Activated CD8-positive, alpha-beta T cell treated with anti-CD3 and anti-CD28 coated beads, Interleukin-2, amount 10 ng/mL, durations not matched to agents 7 days and 5 days (primary cell): ENCODE results near the gene GNS. TPM values are rescaled to one million over a fixed set of nuclear protein-coding genes. Genes with fewer than 3 reads are reported as not detected.

Experiments used
- ATAC-seq: fragments of 150-1000 bp; cut with Tn5 transposase; one replicate; pipeline ENCODE4 v1.10.0; 2021; ENCODE audit warnings: moderate library complexity
- CTCF ChIA-PET: fragments of 350-600 bp; sonication (Branson Sonifier 250); formaldehyde crosslinking; loops from one replicate; lab custom pipeline; 2021; ENCODE audit warnings: antibody characterized with exemption; lab: Charles Lee
- POLR2A ChIA-PET: fragments of 350-600 bp; sonication (Branson Sonifier 250); formaldehyde crosslinking; loops from one replicate; lab custom pipeline; 2021; ENCODE audit warnings: antibody characterized with exemption; lab: Charles Lee
- DNase-seq: peaks from one replicate; pipeline ENCODE4 v3.0.0-alpha.2; 2020
- H3K27ac Mint-ChIP-seq: one replicate; pipeline ENCODE4 v1.8.0; 2021; ENCODE audit warnings: mild to moderate bottlenecking, mixed read lengths
- H3K27me3 Mint-ChIP-seq: one replicate; pipeline ENCODE4 v1.8.0; 2021; ENCODE audit warnings: low read depth, mixed read lengths
- H3K36me3 Mint-ChIP-seq: one replicate; pipeline ENCODE4 v1.8.0; 2021; ENCODE audit warnings: low read depth, mixed read lengths
- H3K4me1 Mint-ChIP-seq: one replicate; pipeline ENCODE4 v1.8.0; 2021; ENCODE audit warnings: low read depth, mixed read lengths
- H3K4me3 Mint-ChIP-seq: one replicate; pipeline ENCODE4 v1.8.0; 2021; ENCODE audit warnings: mild to moderate bottlenecking, mixed read lengths
- H3K9me3 Mint-ChIP-seq: one replicate; pipeline ENCODE4 v1.8.0; 2022; ENCODE audit warnings: mixed read lengths; ENCODE audit not compliant: insufficient read depth
- total RNA-seq, 2 experiments: library from RNA; stranded (reverse); gene quantifications; one replicate each; pipeline ENCODE4 v1.2.3, GENCODE V29; 2021

Gene GNS
- total RNA-seq, 2 experiments from 2014 or later: 22.1 to 23.2 TPM

DNA sequence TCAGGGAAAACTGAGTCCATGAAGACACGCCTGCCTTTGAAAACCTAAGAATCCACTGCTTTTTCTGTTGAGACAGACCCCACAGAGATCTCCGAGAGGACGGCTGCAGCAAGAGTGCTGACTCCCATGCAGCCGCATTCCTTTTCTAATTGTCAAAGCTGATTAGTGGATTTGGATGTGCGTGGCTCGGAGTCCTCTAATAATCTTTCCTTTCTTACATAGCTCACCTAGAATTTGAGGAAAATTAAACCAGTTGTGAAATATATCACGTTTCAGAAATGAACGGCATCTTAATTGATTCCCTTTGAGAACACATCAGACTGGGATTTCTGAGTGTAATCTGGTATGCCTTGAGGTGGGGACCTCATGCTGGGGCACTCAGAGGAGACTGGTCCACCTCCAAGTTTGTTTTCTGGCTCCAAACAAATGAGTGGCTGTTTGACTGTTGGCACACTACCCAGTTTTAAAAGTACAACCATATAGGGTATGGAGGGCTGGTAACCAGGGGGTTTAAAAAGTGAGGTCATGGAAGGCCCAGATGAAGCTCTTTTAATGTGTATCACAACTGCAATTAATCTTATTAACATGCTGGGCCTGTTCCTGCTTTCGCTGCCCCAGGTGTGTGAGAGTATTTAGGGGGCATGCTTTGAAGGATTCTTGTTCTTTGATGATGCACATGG lies 85.6 kb downstream of the GNS start:
- ATAC-seq (no peak), DNase-seq (no peak)
- CTCF ChIA-PET: interaction anchor here (1.2 to 2.1 kb wide), 4 partner anchors 8 to 125 kb away, joined by 3 to 8 read pairs (median 6); no protein-coding TSS in a partner anchor
- no peaks in the 10 kb centered on the region for H3K27me3 Mint-ChIP-seq
- H3K27ac Mint-ChIP-seq: peak overlapping the region; percentile 86
- H3K36me3 Mint-ChIP-seq: peaks cover 27% of the 10 kb centered on the region
- H3K9me3 Mint-ChIP-seq: no peaks in the 10 kb centered on the region
- POLR2A ChIA-PET: interaction anchor here (0.8 to 0.9 kb wide), 2 partner anchors 10 to 12 kb away, joined by 3 read pairs; no protein-coding TSS in a partner anchor
- peak overlapping the region; percentile 54 for H3K4me3 Mint-ChIP-seq
- H3K4me1 Mint-ChIP-seq: peaks cover 89% of the 10 kb centered on the region

DNA sequence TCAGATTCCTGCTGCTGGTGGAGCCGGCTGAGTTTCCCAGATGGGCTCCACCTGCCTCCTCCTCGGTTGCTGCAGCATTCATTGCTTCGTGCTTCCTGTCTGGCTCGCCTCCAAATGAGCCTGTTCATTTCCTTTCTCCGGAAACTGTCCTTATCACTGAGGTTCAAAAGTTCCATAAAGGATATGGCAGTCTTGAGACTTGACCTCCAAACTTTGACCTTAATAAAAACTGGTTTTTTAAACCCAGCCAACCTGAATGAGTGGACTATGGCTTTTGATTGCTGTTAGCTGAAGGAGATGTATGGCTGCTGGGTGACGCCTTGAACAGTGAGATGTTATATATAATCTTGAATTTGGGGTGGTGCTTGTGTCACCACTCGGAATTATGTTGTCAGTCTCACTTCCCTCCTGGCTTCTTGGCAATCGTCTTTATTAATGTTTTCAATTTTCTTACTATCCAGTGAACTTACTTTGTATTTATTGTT lies 86.2 kb downstream of the GNS start:
- H3K27me3 Mint-ChIP-seq: no peaks in the 10 kb centered on the region
- H3K4me1 Mint-ChIP-seq: peaks cover 89% of the 10 kb centered on the region
- peak overlapping the region; percentile 86 for H3K27ac Mint-ChIP-seq
- DNase-seq: no peak
- no peak for ATAC-seq
- CTCF ChIA-PET: interaction anchor here (1.0 to 2.1 kb wide), 4 partner anchors 10 to 124 kb away, joined by 3 to 8 read pairs (median 6); no protein-coding TSS in a partner anchor
- H3K9me3 Mint-ChIP-seq: no peaks in the 10 kb centered on the region
- peak overlapping the region; percentile 54 for H3K4me3 Mint-ChIP-seq
- POLR2A ChIA-PET: no interaction called here
- peaks cover 28% of the 10 kb centered on the region for H3K36me3 Mint-ChIP-seq

DNA sequence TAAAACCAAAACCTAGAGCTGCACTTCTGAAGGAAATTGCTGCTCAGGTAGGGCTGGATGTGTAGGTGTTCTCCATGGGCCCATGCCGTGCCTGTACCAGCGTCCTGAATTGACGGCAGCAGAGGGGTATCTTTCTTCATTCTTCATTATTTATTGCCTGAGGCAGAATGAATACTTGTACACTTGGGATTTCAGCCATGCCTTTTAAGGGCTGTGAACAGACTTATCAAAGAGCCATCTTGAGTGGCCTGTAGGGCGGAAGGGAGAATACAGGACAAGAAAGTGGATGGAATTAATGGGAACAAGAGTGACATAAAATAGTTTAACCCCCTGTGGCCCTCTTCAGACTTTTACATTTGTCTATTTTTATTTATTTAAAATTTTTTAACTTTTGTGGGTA lies 87.5 kb downstream of the GNS start:
- CTCF ChIA-PET: no interaction called here
- Mint-ChIP-seq H3K9me3 (no peaks in the 10 kb centered on the region), H3K27ac (peak overlapping the region; percentile 98), H3K4me1 (peaks cover 89% of the 10 kb centered on the region), H3K4me3 (peak overlapping the region; percentile 87), H3K36me3 (peaks cover 30% of the 10 kb centered on the region), H3K27me3 (no peaks in the 10 kb centered on the region)
- DNase-seq (no peak), ATAC-seq (no peak)
- POLR2A ChIA-PET: no interaction called here

DNA sequence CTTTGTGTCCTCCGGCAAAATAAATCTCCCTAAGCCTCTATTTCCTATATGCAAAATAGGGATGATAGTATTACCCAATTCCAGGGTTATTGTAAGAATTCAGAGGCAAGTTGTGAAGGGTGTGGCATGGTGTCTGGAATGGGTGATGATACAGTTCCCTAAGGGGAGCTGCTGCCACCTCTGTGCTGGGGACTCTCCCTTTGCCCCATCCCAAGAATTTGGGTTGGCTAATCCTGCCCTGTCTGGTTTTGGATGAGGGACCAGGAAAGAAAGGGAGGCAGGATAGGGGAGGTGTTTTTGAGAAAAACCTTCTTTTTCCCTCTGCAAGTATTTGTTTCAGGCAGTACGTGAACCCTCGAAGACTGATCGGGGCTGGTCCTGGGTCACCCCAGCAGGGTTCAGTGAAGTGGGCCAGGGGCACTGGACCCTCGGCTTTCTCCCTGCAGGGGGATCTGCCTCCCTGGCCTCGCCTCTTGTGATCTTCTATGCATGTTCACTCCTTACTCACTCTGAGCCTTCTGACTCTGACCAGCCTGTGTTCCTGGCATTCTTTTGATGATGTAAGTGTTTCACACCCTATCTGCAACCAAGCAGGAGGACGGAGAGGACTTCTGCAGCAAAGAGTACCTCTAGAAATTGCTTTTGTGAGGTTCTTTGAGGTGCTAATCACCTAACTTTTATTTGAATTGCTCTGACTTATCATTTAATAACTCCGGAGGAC lies 88.1 kb downstream of the GNS start:
- Mint-ChIP-seq H3K9me3 (no peaks in the 10 kb centered on the region), H3K27me3 (no peaks in the 10 kb centered on the region), H3K36me3 (peaks cover 32% of the 10 kb centered on the region), H3K4me3 (peak overlapping the region; percentile 87), H3K4me1 (peaks cover 90% of the 10 kb centered on the region), H3K27ac (peak overlapping the region; percentile 98)
- POLR2A ChIA-PET: interaction anchor here (3.7 kb wide), 1 partner anchor 10 kb away, joined by 71 read pairs; no protein-coding TSS in a partner anchor
- peak; percentile 39 for DNase-seq
- ATAC-seq: no peak
- CTCF ChIA-PET: interaction anchor here (2.8 to 4.2 kb wide), 3 partner anchors 9 to 122 kb away, joined by 10 to 54 read pairs (median 41); no protein-coding TSS in a partner anchor

DNA sequence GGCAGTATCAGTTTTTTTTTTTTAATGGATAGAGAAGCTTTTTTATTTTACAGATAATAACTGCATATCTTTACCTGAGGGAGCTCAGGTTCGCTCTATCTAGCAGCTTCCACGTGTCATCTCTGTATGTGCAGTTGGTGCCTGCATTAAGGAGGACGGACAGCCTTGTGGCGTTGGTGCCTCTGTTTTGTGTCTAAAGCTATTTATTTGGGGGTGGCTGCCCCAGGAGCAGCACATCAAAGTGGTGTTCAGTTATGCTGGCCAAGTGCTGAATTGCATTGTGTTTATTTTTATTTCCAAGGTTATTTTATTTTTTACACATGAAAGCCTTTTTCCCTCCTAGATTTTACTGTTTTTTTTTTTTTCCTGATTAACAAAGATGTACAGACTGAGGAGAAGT lies 89.2 kb downstream of the GNS start:
- no peak for ATAC-seq
- Mint-ChIP-seq H3K4me3 (peak overlapping the region; percentile 87), H3K4me1 (peaks cover 90% of the 10 kb centered on the region), H3K9me3 (no peaks in the 10 kb centered on the region), H3K27me3 (no peaks in the 10 kb centered on the region), H3K36me3 (peaks cover 28% of the 10 kb centered on the region), H3K27ac (peak overlapping the region; percentile 98)
- ChIA-PET CTCF (interaction anchor here (0.8 to 4.2 kb wide), 9 partner anchors 10 to 121 kb away, joined by 3 to 54 read pairs (median 7); no protein-coding TSS in a partner anchor), POLR2A (interaction anchor here (0.6 to 3.7 kb wide), 7 partner anchors 9 to 64 kb away, joined by 3 to 71 read pairs (median 5); partner anchors contain the start of gene RASSF3)
- DNase-seq: peak; percentile 43

DNA sequence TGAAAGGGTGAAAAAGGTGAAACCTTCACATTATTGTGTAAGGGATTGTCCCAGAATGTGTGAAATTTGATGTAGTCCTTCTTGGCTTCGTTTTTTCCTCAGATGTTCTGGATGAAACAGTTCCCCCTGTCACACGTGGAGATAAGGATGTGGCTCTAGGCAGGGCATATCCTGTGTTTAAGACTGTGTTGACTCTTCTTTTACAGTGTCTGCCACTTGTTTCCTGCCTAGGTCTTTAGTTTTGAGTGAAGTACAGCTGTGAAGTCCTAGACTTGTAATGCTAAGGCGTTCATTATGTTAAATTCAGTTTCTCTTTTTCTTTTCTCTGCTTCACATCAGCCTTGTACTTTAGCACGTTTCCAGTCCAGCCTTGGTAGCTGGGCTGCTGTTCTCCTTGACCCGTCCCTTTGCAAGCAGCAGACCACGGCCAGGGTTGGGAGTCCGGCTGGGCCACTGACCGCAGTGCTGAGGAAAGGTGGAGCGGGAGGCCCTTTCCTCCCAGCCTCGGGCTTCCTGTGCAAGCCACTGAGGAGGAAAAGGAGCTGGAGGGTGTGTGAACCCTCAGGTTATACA lies 89.8 kb downstream of the GNS start:
- peak; percentile 67 for DNase-seq

DNA sequence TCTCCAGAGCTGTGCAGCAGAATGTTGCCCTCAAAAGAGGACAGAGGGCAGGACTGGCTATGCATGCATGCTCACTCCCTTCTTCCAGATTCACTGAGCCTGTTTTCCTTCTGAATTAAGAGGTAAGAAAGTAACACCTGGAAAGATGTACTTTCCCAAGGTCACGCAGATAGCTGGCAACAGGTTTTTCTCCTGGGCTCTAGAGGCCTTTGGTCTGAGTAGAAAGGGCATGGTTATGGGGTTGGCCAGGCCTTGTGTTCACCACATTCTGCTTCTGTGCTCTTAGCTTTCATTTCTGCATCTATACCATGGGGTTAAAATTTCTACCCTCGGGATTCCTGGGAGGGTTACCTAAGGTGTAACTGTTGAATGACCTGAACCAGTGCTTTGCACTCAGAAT lies 91.4 kb downstream of the GNS start:
- peak overlapping the region; percentile 87 for H3K4me3 Mint-ChIP-seq
- H3K27me3 Mint-ChIP-seq: no peaks in the 10 kb centered on the region
- POLR2A ChIA-PET: interaction anchor here (3.7 kb wide), 2 partner anchors 14 to 57 kb away, joined by 24 to 71 read pairs; partner anchors contain the start of gene RASSF3
- H3K36me3 Mint-ChIP-seq: peaks cover 14% of the 10 kb centered on the region
- H3K27ac Mint-ChIP-seq: peak overlapping the region; percentile 98
- CTCF ChIA-PET: interaction anchor here (0.8 to 4.2 kb wide), 4 partner anchors 12 to 59 kb away, joined by 3 to 54 read pairs (median 25); partner anchors contain the start of gene RASSF3
- H3K4me1 Mint-ChIP-seq: peaks cover 78% of the 10 kb centered on the region
- DNase-seq: no peak
- H3K9me3 Mint-ChIP-seq: no peaks in the 10 kb centered on the region
- ATAC-seq: no peak

More for the DNA sequence above, 89.8 kb downstream of the GNS start:
- POLR2A ChIA-PET: interaction anchor here (0.6 to 3.7 kb wide), 7 partner anchors 8 to 63 kb away, joined by 3 to 71 read pairs (median 5); partner anchors contain the start of gene RASSF3
- H3K4me3 Mint-ChIP-seq: peak overlapping the region; percentile 87
- peak overlapping the region; percentile 98 for H3K27ac Mint-ChIP-seq
- peaks cover 91% of the 10 kb centered on the region for H3K4me1 Mint-ChIP-seq
- CTCF ChIA-PET: interaction anchor here (0.6 to 4.2 kb wide), 10 partner anchors 9 to 120 kb away, joined by 3 to 54 read pairs (median 6); no protein-coding TSS in a partner anchor
- peak; percentile 85 for ATAC-seq
- H3K27me3 Mint-ChIP-seq: no peaks in the 10 kb centered on the region
- peaks cover 28% of the 10 kb centered on the region for H3K36me3 Mint-ChIP-seq
- H3K9me3 Mint-ChIP-seq: no peaks in the 10 kb centered on the region

DNA sequence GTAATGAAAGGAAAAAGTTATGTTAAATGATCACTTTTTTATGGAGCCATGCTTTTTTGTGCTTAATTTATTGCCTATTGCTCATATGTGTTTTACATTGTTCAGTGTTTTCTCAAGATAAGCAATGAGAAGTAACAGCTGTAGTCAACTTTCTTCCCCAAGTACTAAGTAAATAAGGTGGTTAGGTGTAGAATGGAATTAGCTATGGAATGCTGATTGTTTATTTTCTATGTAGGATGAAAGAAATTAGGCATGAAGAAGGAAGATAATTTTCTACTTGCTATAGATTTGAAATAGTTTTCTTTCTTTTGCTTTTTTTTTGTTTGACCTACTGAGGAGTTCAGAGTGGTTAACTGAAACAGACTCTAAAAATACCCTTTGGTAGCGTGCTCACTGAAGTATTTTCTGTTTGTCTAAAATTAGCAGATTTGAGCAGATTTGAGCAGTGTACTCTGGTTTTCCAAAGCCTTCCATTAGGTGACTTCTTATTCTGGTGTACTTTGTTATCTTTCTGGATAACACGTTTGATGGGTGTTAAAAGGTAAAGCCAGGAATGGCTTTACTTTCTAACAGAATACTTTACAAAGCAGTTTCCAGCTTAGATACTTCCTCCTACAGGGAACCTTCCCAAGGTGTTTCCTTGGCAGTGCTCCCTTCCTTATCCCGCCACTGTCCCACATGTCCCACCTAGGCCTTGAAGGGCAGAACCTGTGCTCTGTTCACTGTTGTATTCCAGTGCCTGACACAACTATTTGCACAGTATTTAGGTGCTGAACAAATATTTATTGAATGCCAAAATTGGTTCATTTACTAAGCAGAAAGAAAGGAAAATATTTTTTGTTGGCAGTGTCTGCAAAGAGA lies 92.9 kb downstream of the GNS start:
- ChIA-PET POLR2A (interaction anchor here (0.9 kb wide), 1 partner anchor 56 kb away, joined by 3 read pairs; the partner anchor contains the start of gene RASSF3), CTCF (interaction anchor here (0.6 to 1.4 kb wide), 4 partner anchors 8 to 77 kb away, joined by 3 to 5 read pairs (median 4); no protein-coding TSS in a partner anchor)
- DNase-seq: no peak
- no peak for ATAC-seq
- H3K27me3 Mint-ChIP-seq: no peaks in the 10 kb centered on the region
- peaks cover 75% of the 10 kb centered on the region for H3K4me1 Mint-ChIP-seq
- H3K9me3 Mint-ChIP-seq: no peaks in the 10 kb centered on the region
- peak overlapping the region; percentile 60 for H3K27ac Mint-ChIP-seq
- peaks cover 12% of the 10 kb centered on the region for H3K36me3 Mint-ChIP-seq
- peak overlapping the region; percentile 40 for H3K4me3 Mint-ChIP-seq

DNA sequence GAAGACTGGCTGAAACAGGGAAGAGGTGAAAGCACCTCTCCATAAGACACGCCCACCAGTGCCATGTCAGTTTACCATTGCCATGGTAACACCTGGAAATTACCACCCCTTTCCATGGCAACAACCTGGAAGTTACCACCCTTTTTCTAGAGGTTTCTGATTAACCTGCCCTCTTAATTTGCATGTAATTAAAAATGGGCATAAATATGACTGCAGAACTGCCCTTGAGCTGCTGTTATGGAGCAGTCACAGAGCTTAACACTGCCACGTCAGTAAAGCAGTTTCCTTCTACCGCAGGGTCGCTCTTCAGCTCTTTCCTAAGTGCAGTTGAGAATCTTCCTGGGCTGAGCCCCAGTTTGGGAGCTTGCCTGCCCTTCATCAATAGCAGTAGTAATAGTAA lies 93.7 kb downstream of the GNS start:
- H3K4me1 Mint-ChIP-seq: peaks cover 74% of the 10 kb centered on the region
- peak; percentile 52 for DNase-seq

More for the DNA sequence above, 93.7 kb downstream of the GNS start:
- CTCF ChIA-PET: interaction anchor here (0.6 to 1.4 kb wide), 4 partner anchors 9 to 78 kb away, joined by 3 to 5 read pairs (median 4); no protein-coding TSS in a partner anchor
- H3K36me3 Mint-ChIP-seq: peaks cover 15% of the 10 kb centered on the region
- H3K4me3 Mint-ChIP-seq: peak overlapping the region; percentile 40
- peak; percentile 23 for ATAC-seq
- POLR2A ChIA-PET: interaction anchor here (0.5 to 0.9 kb wide), 2 partner anchors 24 to 55 kb away, joined by 3 read pairs; partner anchors contain the start of gene RASSF3
- H3K27me3 Mint-ChIP-seq: no peaks in the 10 kb centered on the region
- no peaks in the 10 kb centered on the region for H3K9me3 Mint-ChIP-seq
- H3K27ac Mint-ChIP-seq: peak overlapping the region; percentile 60
